ENCODE measurements around the gene IGF2BP2. TPM values are rescaled to one million over a fixed set of nuclear protein-coding genes. Genes with fewer than 3 reads are reported as not detected.
"Not testable (repeated sequence)": the region's sequence is repeated elsewhere in the genome, so short reads cannot be mapped to it uniquely, and the experiment has no call there.

The IGF2BP2 gene
- total and polyA plus RNA-seq, 2 donors from 2014 or later = 7.7 to 26.9 TPM

- H3K9ac ChIP-seq (ENCODE audit: low read length in 3 of 3) = no peak overlapping the region
- no peak overlapping the region for H3K4me3 ChIP-seq (ENCODE audit: low read length in 3 of 3)
- FAIRE-seq (no peak), DNase-seq (no peak)
- no peaks in the 10 kb centered on the region for H3K36me3 ChIP-seq (ENCODE audit: control insufficient read depth in 2 of 3, insufficient read depth in 3 of 3, low read length in 3 of 3)
- intact Hi-C loops (cut with DNase I) = no loop called here
- no peaks in the 10 kb centered on the region for H3K4me1 ChIP-seq (ENCODE audit: control insufficient read depth in 2 of 3, insufficient read depth in 2 of 3, low read depth in 1 of 3, low read length in 3 of 3)
- peaks cover 0 to 5% (median 0%) of the 10 kb centered on the region in 3 donors for H3K9me3 ChIP-seq (ENCODE audit: control insufficient read depth in 2 of 3, insufficient read depth in 1 of 3, low read length in 3 of 3)
- H3K27ac ChIP-seq (ENCODE audit: low read depth in 2 of 2, low read length in 2 of 2) = no peak overlapping the region
- no peaks in the 10 kb centered on the region for H3K27me3 ChIP-seq (ENCODE audit: control insufficient read depth, insufficient read depth, low read length)
- no peak for TF ChIP-seq CTCF (IDR thresholded peaks at IDR 0.05; ENCODE audit: borderline replicate concordance, extremely low read depth, insufficient read depth)
Measured at GRCh38 chr3:185857208-185857607, 32.4 kb upstream of the IGF2BP2 start.

- intact Hi-C loops (cut with DNase I) = no loop called here
- Histone ChIP-seq H3K4me1 (ENCODE audit: control insufficient read depth in 2 of 3, insufficient read depth in 2 of 3, low read depth in 1 of 3, low read length in 3 of 3) (no peaks in the 10 kb centered on the region), H3K27ac (ENCODE audit: low read depth in 2 of 2, low read length in 2 of 2) (no peak overlapping the region), H3K9me3 (ENCODE audit: control insufficient read depth in 2 of 3, insufficient read depth in 1 of 3, low read length in 3 of 3) (peaks cover 0 to 5% (median 0%) of the 10 kb centered on the region in 3 donors), H3K36me3 (ENCODE audit: control insufficient read depth in 2 of 3, insufficient read depth in 3 of 3, low read length in 3 of 3) (no peaks in the 10 kb centered on the region), H3K9ac (ENCODE audit: low read length in 3 of 3) (no peak overlapping the region), H3K27me3 (ENCODE audit: control insufficient read depth, insufficient read depth, low read length) (no peaks in the 10 kb centered on the region), H3K4me3 (ENCODE audit: low read length in 3 of 3) (no peak overlapping the region)
- FAIRE-seq (no peak), DNase-seq (no peak)
- TF ChIP-seq CTCF (IDR thresholded peaks at IDR 0.05; ENCODE audit: borderline replicate concordance, extremely low read depth, insufficient read depth) = no peak
Measured at GRCh38 chr3:185856652-185857051, 31.8 kb upstream of the IGF2BP2 start.

GRCh38 chr3:185853771-185854170, 28.9 kb upstream of the IGF2BP2 start:
- H3K27me3 ChIP-seq (ENCODE audit: control insufficient read depth, insufficient read depth, low read length); intact Hi-C loops (cut with DNase I); H3K9me3 ChIP-seq (ENCODE audit: control insufficient read depth in 2 of 3, insufficient read depth in 1 of 3, low read length in 3 of 3); H3K9ac ChIP-seq (ENCODE audit: low read length in 3 of 3); FAIRE-seq; H3K4me3 ChIP-seq (ENCODE audit: low read length in 3 of 3); DNase-seq; H3K4me1 ChIP-seq (ENCODE audit: control insufficient read depth in 2 of 3, insufficient read depth in 2 of 3, low read depth in 1 of 3, low read length in 3 of 3); H3K36me3 ChIP-seq (ENCODE audit: control insufficient read depth in 2 of 3, insufficient read depth in 3 of 3, low read length in 3 of 3); H3K27ac ChIP-seq (ENCODE audit: low read depth in 2 of 2, low read length in 2 of 2): not testable (repeated sequence)

- Histone ChIP-seq H3K36me3 (ENCODE audit: control insufficient read depth in 2 of 3, insufficient read depth in 3 of 3, low read length in 3 of 3) (no peaks in the 10 kb centered on the region), H3K9ac (ENCODE audit: low read length in 3 of 3) (no peak overlapping the region), H3K27ac (ENCODE audit: low read depth in 2 of 2, low read length in 2 of 2) (no peak overlapping the region), H3K9me3 (ENCODE audit: control insufficient read depth in 2 of 3, insufficient read depth in 1 of 3, low read length in 3 of 3) (peaks cover 0 to 5% (median 0%) of the 10 kb centered on the region in 3 donors), H3K4me3 (ENCODE audit: low read length in 3 of 3) (no peak overlapping the region), H3K27me3 (ENCODE audit: control insufficient read depth, insufficient read depth, low read length) (no peaks in the 10 kb centered on the region), H3K4me1 (ENCODE audit: control insufficient read depth in 2 of 3, insufficient read depth in 2 of 3, low read depth in 1 of 3, low read length in 3 of 3) (no peaks in the 10 kb centered on the region)
- intact Hi-C loops (cut with DNase I) = no loop called here
- TF ChIP-seq CTCF (IDR thresholded peaks at IDR 0.05; ENCODE audit: borderline replicate concordance, extremely low read depth, insufficient read depth) = no peak
- no peak for FAIRE-seq
- no peak for DNase-seq
Measured at GRCh38 chr3:185852635-185853034, 27.8 kb upstream of the IGF2BP2 start.

Data from kidney (tissue), 14 donors.